ENCODE data around the gene PIEZO2.

PIEZO2 gene

GRCh38 chr18:10838553-10838952 is 310.8 kb downstream of the PIEZO2 start:
- no peak for DNase-seq

GRCh38 chr18:10834128-10834815 is 315.1 kb downstream of the PIEZO2 start:
- DNase-seq, result no peak

GRCh38 chr18:10833656-10834055 is 315.7 kb downstream of the PIEZO2 start:
- no peak for DNase-seq

- no peak for DNase-seq
Observed at GRCh38 chr18:10826400-10826799, 323.0 kb downstream of the PIEZO2 start.

GRCh38 chr18:10822456-10822855 is 326.9 kb downstream of the PIEZO2 start:
- DNase-seq, result peak; percentile 6

- DNase-seq, result no peak
Observed at GRCh38 chr18:10820681-10821080, 328.7 kb downstream of the PIEZO2 start.

- no peak for DNase-seq
Observed at GRCh38 chr18:10814336-10814735, 335.0 kb downstream of the PIEZO2 start.

- no peak for DNase-seq
Observed at GRCh38 chr18:10805587-10806118, 343.7 kb downstream of the PIEZO2 start.

GRCh38 chr18:10804126-10804525 is 345.2 kb downstream of the PIEZO2 start:
- DNase-seq, result no peak

GRCh38 chr18:10798727-10799550 is 350.4 kb downstream of the PIEZO2 start:
- DNase-seq, result no peak

- DNase-seq, result no peak
Observed at GRCh38 chr18:10797896-10798295, 351.5 kb downstream of the PIEZO2 start.

GRCh38 chr18:10794771-10795170 is 354.6 kb downstream of the PIEZO2 start:
- no peak for DNase-seq

- DNase-seq, result no peak
Observed at GRCh38 chr18:10793730-10794370, 355.5 kb downstream of the PIEZO2 start.

GRCh38 chr18:10792181-10792580 is 357.2 kb downstream of the PIEZO2 start:
- no peak for DNase-seq

- no peak for DNase-seq
Observed at GRCh38 chr18:10791169-10791831, 358.1 kb downstream of the PIEZO2 start.

GRCh38 chr18:10789180-10789579 is 360.2 kb downstream of the PIEZO2 start:
- no peak for DNase-seq

GRCh38 chr18:10787293-10787901 is 362.0 kb downstream of the PIEZO2 start:
- peak; percentile 93 for DNase-seq

- DNase-seq, result no peak
Observed at GRCh38 chr18:10785798-10786197, 363.6 kb downstream of the PIEZO2 start.

- DNase-seq, result no peak
Observed at GRCh38 chr18:10784596-10785202, 364.7 kb downstream of the PIEZO2 start.

- no peak for DNase-seq
Observed at GRCh38 chr18:10783941-10784340, 365.4 kb downstream of the PIEZO2 start.

- no peak for DNase-seq
Observed at GRCh38 chr18:10776493-10776892, 372.9 kb downstream of the PIEZO2 start.

- no peak for DNase-seq
Observed at GRCh38 chr18:10775026-10775425, 374.3 kb downstream of the PIEZO2 start.
